KMS-11 (cell line): ENCODE data around the gene BMP7.

Experiments
- H2AFZ ChIP-seq: fragments of 200-600 bp; sonication (generic); 2 replicates; pipeline ENCODE4 v1.6.1; 2016; ENCODE audit warnings: antibody characterized with exemption, mixed run types, low read depth
- H3K27ac ChIP-seq: fragments of 200-600 bp; sonication (generic); 2 replicates; pipeline ENCODE4 v1.6.1; 2016; ENCODE audit warnings: mild to moderate bottlenecking, mixed run types
- H3K27me3 ChIP-seq: fragments of 200-600 bp; sonication (generic); 2 replicates; pipeline ENCODE4 v1.6.1; 2017; ENCODE audit warnings: mild to moderate bottlenecking, low read depth, mixed run types, moderate library complexity; ENCODE audit not compliant: insufficient read depth
- H3K36me3 ChIP-seq: fragments of 200-600 bp; sonication (generic); 2 replicates; pipeline ENCODE4 v1.6.1; 2017; ENCODE audit warnings: mild to moderate bottlenecking, mixed run types; ENCODE audit not compliant: insufficient read depth
- H3K4me1 ChIP-seq: fragments of 200-600 bp; sonication (generic); 2 replicates; pipeline ENCODE4 v1.6.1; 2016; ENCODE audit warnings: mild to moderate bottlenecking, low read depth, mixed run types; ENCODE audit not compliant: poor library complexity, severe bottlenecking
- H3K4me2 ChIP-seq: fragments of 200-600 bp; sonication (generic); 2 replicates; pipeline ENCODE4 v1.7.0; 2016; ENCODE audit warnings: mild to moderate bottlenecking, mixed run types
- H3K4me3 ChIP-seq: fragments of 200-600 bp; sonication (generic); IDR thresholded peaks from 2 replicates; pipeline ENCODE4 v1.6.1; 2017; ENCODE audit warnings: low read depth, low read length, mixed read lengths; ENCODE audit not compliant: insufficient read depth
- H3K79me2 ChIP-seq: fragments of 200-600 bp; sonication (generic); 2 replicates; pipeline ENCODE4 v1.6.1; 2016; ENCODE audit warnings: low read depth, mixed run types; ENCODE audit not compliant: insufficient read depth
- H3K9ac ChIP-seq: fragments of 200-600 bp; sonication (generic); 2 replicates; pipeline ENCODE4 v1.6.1; 2016; ENCODE audit warnings: mild to moderate bottlenecking, mixed run types
- H4K20me1 ChIP-seq: fragments of 200-600 bp; sonication (generic); 2 replicates; pipeline ENCODE4 v1.6.1; 2016; ENCODE audit warnings: mild to moderate bottlenecking, mixed run types; ENCODE audit not compliant: insufficient read depth
- CTCF ChIP-seq: fragments of 200-600 bp; sonication (generic); conservative IDR thresholded peaks from 2 replicates; pipeline ENCODE4 v1.6.1; 2017; ENCODE audit warnings: low read depth, mild to moderate bottlenecking, antibody characterized with exemption, low read length, moderate library complexity, mixed read lengths

BMP7 gene

GRCh38 chr20:57183457-57184009 is 82.9 kb downstream of the BMP7 start:
- Histone ChIP-seq H3K79me2 (no peaks in the 10 kb centered on the region), H3K4me1 (no peaks in the 10 kb centered on the region), H2AFZ (no peak overlapping the region), H4K20me1 (no peaks in the 10 kb centered on the region), H3K4me2 (no peak overlapping the region), H3K9ac (no peak overlapping the region), H3K27me3 (no peaks in the 10 kb centered on the region), H3K4me3 (no peak overlapping the region), H3K36me3 (no peaks in the 10 kb centered on the region), H3K27ac (no peak overlapping the region)
- TF ChIP-seq CTCF, result no peak

GRCh38 chr20:57181639-57182038 is 84.8 kb downstream of the BMP7 start:
- Histone ChIP-seq H3K9ac (no peak overlapping the region), H3K79me2 (no peaks in the 10 kb centered on the region), H4K20me1 (no peaks in the 10 kb centered on the region), H3K36me3 (no peaks in the 10 kb centered on the region), H3K4me1 (peaks cover 10% of the 10 kb centered on the region), H3K27ac (no peak overlapping the region), H2AFZ (no peak overlapping the region), H3K4me3 (no peak overlapping the region), H3K27me3 (no peaks in the 10 kb centered on the region), H3K4me2 (no peak overlapping the region)
- TF ChIP-seq CTCF, result no peak

GRCh38 chr20:57180954-57181353 is 85.5 kb downstream of the BMP7 start:
- Histone ChIP-seq H3K4me1 (peaks cover 17% of the 10 kb centered on the region), H3K9ac (no peak overlapping the region), H3K27ac (no peak overlapping the region), H3K36me3 (no peaks in the 10 kb centered on the region), H4K20me1 (no peaks in the 10 kb centered on the region), H3K4me2 (no peak overlapping the region), H2AFZ (no peak overlapping the region), H3K79me2 (no peaks in the 10 kb centered on the region), H3K27me3 (no peaks in the 10 kb centered on the region), H3K4me3 (no peak overlapping the region)
- TF ChIP-seq CTCF, result no peak

GRCh38 chr20:57180387-57180786 is 86.1 kb downstream of the BMP7 start:
- H3K27me3 ChIP-seq, result no peaks in the 10 kb centered on the region
- H3K4me3 ChIP-seq, result no peak overlapping the region
- no peaks in the 10 kb centered on the region for H3K36me3 ChIP-seq
- H4K20me1 ChIP-seq, result no peaks in the 10 kb centered on the region
- H3K4me2 ChIP-seq, result no peak overlapping the region
- no peaks in the 10 kb centered on the region for H3K79me2 ChIP-seq
- no peak overlapping the region for H3K27ac ChIP-seq
- H3K9ac ChIP-seq, result no peak overlapping the region
- no peak for TF ChIP-seq CTCF
- peaks cover 23% of the 10 kb centered on the region for H3K4me1 ChIP-seq
- H2AFZ ChIP-seq, result no peak overlapping the region

GRCh38 chr20:57179265-57179664 is 87.2 kb downstream of the BMP7 start:
- Histone ChIP-seq H3K9ac (no peak overlapping the region), H4K20me1 (no peaks in the 10 kb centered on the region), H3K27ac (no peak overlapping the region), H3K27me3 (no peaks in the 10 kb centered on the region), H3K4me3 (no peak overlapping the region), H3K79me2 (no peaks in the 10 kb centered on the region), H3K4me2 (no peak overlapping the region), H3K4me1 (peaks cover 34% of the 10 kb centered on the region), H3K36me3 (no peaks in the 10 kb centered on the region), H2AFZ (no peak overlapping the region)
- TF ChIP-seq CTCF, result no peak
